MM.1S (cell line): Measurements from ENCODE around the gene LARP6.
"Not testable (repeated sequence)": the region's sequence is repeated elsewhere in the genome, so short reads cannot be mapped to it uniquely, and the experiment has no call there.

Experiments
- DNase-seq: peaks from one replicate; pipeline ENCODE4 v3.0.0-alpha.2; 2015
- H2AFZ ChIP-seq: fragments of 300-600 bp; sonication (generic); 2 replicates; pipeline ENCODE4 v1.6.0; 2016; ENCODE audit warnings: antibody characterized with exemption, low read length
- H3F3A ChIP-seq: fragments of 300-600 bp; sonication (generic); 2 replicates; pipeline ENCODE4 v1.6.1; 2016; ENCODE audit warnings: mild to moderate bottlenecking, antibody characterized with exemption, low read length, moderate library complexity, mixed read lengths; ENCODE audit not compliant: insufficient read depth
- H3K27ac ChIP-seq: fragments of 300-600 bp; sonication (generic); 2 replicates; pipeline ENCODE4 v1.5.1; 2016; ENCODE audit warnings: mild to moderate bottlenecking, low read length
- H3K27me3 ChIP-seq: fragments of 300-600 bp; sonication (generic); replicated peaks from 2 replicates; pipeline ENCODE4 v1.6.0; 2016; ENCODE audit warnings: low read length; ENCODE audit not compliant: insufficient read depth
- H3K36me3 ChIP-seq: fragments of 300-600 bp; sonication (generic); replicated peaks from 2 replicates; pipeline ENCODE4 v1.6.1; 2016; ENCODE audit warnings: mild to moderate bottlenecking, low read length, mixed read lengths; ENCODE audit not compliant: insufficient read depth
- H3K4me1 ChIP-seq: fragments of 300-600 bp; sonication (generic); 2 replicates; pipeline ENCODE4 v1.6.1; 2016; ENCODE audit warnings: low read length, mixed read lengths
- H3K4me2 ChIP-seq: fragments of 300-600 bp; sonication (generic); 2 replicates; pipeline ENCODE4 v1.6.0; 2016; ENCODE audit warnings: low read depth, low read length
- H3K4me3 ChIP-seq: fragments of 300-600 bp; sonication (generic); 2 replicates; pipeline ENCODE4 v1.5.1; 2016; ENCODE audit warnings: low read length, mixed read lengths
- H3K79me2 ChIP-seq: fragments of 300-600 bp; sonication (generic); 2 replicates; pipeline ENCODE4 v1.6.1; 2016; ENCODE audit warnings: mixed run types, low read length, mixed read lengths
- H3K9ac ChIP-seq: fragments of 300-600 bp; sonication (generic); 2 replicates; pipeline ENCODE4 v1.6.1; 2016; ENCODE audit warnings: low read length, mixed read lengths
- H3K9me2 ChIP-seq: fragments of 300-600 bp; sonication (generic); replicated peaks from 2 replicates; pipeline ENCODE4 v1.6.1; 2016; ENCODE audit warnings: mild to moderate bottlenecking, low read length, mixed read lengths; ENCODE audit not compliant: insufficient read depth
- H3K9me3 ChIP-seq: fragments of 300-600 bp; sonication (generic); replicated peaks from 2 replicates; pipeline ENCODE4 v1.6.1; 2016; ENCODE audit warnings: mild to moderate bottlenecking, low read length, mixed read lengths; ENCODE audit not compliant: insufficient read depth
- H4K20me1 ChIP-seq: fragments of 300-600 bp; sonication (generic); 2 replicates; pipeline ENCODE4 v1.6.1; 2016; ENCODE audit warnings: mild to moderate bottlenecking, low read length, moderate library complexity, mixed read lengths; ENCODE audit not compliant: insufficient read depth
- CTCF ChIP-seq: fragments of 300-600 bp; sonication (generic); IDR thresholded peaks from 2 replicates; pipeline ENCODE4 v1.5.1; 2016; ENCODE audit warnings: antibody characterized with exemption, low read length, mixed read lengths
- EZH2 ChIP-seq: fragments of 300-600 bp; sonication (generic); optimal IDR thresholded peaks from 2 replicates; pipeline ENCODE3; 2017; ENCODE audit warnings: low read depth, mild to moderate bottlenecking, antibody characterized with exemption, low read length, mixed read lengths
- EZH2phosphoT487 ChIP-seq: fragments of 300-600 bp; sonication (generic); IDR thresholded peaks from 2 replicates; pipeline ENCODE4 v1.6.1; 2018; ENCODE audit warnings: antibody characterized with exemption, low read length

The LARP6 gene

DNA sequence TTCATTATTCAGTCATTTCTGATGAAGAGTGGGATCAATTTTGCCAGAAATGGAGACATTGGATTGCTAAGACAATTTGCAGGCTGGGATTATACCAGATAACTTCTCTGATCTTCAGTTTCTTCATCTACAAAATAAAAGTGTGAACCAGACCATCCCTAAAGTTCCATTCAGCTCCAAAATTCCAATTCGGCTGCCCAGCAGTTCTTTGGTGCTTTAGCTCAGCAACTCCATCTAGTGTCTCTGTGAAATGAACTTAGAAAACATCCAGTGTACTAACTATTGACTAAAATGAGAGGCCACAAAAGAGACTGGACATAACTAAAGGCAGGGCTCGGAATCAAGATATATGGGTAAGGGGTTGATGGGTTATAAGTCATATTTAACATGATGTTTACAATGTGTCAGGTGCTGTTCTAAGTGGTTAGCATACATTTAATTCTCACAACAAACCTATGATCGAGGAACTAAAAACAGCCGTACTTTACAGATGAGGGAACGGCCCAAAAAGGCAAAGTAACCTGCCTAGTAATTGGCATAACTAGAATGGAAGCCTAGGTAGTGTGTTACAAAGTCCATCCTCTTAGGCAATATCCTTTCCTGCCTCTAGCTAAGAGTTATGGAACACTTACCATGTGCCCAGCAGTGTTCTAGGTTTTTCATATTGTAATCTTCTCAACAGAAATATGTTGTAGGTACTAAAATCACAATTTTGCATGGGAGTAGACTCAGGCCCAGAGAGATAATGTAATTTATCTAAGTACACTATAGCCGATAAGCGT is 21.2 kb upstream of the LARP6 start:
- no peaks in the 10 kb centered on the region for H3K9me3 ChIP-seq
- H3K27me3 ChIP-seq = no peaks in the 10 kb centered on the region
- no peak overlapping the region for H3K27ac ChIP-seq
- peak overlapping the region; percentile 15; the same call in 1 of the 2 replicates for H3K4me2 ChIP-seq
- no peaks in the 10 kb centered on the region for H3K79me2 ChIP-seq
- H3K9me2 ChIP-seq = no peaks in the 10 kb centered on the region
- no peak overlapping the region for H3K9ac ChIP-seq
- H3K4me3 ChIP-seq = no peak overlapping the region
- H4K20me1 ChIP-seq = no peaks in the 10 kb centered on the region
- TF ChIP-seq CTCF = peak; percentile 20; the same call in 1 of the 2 replicates
- no peak for TF ChIP-seq EZH2phosphoT487
- no peaks in the 10 kb centered on the region for H3K36me3 ChIP-seq
- H3F3A ChIP-seq = peaks cover 8% of the 10 kb centered on the region; the same call in 1 of the 2 replicates
- no peak overlapping the region for H2AFZ ChIP-seq
- peaks cover 22% of the 10 kb centered on the region for H3K4me1 ChIP-seq
- DNase-seq = no peak

- DNase-seq = no peak
- Histone ChIP-seq H3K36me3 (no peaks in the 10 kb centered on the region), H3K4me1 (peaks cover 22% of the 10 kb centered on the region), H3F3A (peaks cover 8% of the 10 kb centered on the region; the same call in 1 of the 2 replicates), H4K20me1 (no peaks in the 10 kb centered on the region), H3K9me2 (no peaks in the 10 kb centered on the region), H3K79me2 (no peaks in the 10 kb centered on the region), H3K4me3 (no peak overlapping the region), H3K4me2 (no peak overlapping the region), H2AFZ (no peak overlapping the region), H3K27ac (no peak overlapping the region), H3K9me3 (no peaks in the 10 kb centered on the region), H3K9ac (no peak overlapping the region), H3K27me3 (no peaks in the 10 kb centered on the region)
- no peak for TF ChIP-seq CTCF
- no peak for TF ChIP-seq EZH2phosphoT487
- no peak for TF ChIP-seq EZH2
Observed at GRCh38 chr15:70873232-70874054, 19.5 kb upstream of the LARP6 start.

GRCh38 chr15:70871490-70871889 is 17.5 kb upstream of the LARP6 start:
- not testable (repeated sequence) for H3K27ac ChIP-seq, H3K9me2 ChIP-seq, H3K36me3 ChIP-seq, H3K79me2 ChIP-seq, H3K4me3 ChIP-seq, H3F3A ChIP-seq, H3K9me3 ChIP-seq, H2AFZ ChIP-seq, H3K4me2 ChIP-seq, H3K27me3 ChIP-seq, H4K20me1 ChIP-seq, H3K9ac ChIP-seq, DNase-seq
- H3K4me1 ChIP-seq = peaks cover 16% of the 10 kb centered on the region
